CD4-positive, alpha-beta T cell treated with Interleukin-15 for 1 hour (primary cell): ENCODE results near the gene KIAA1217.

Source experiments
- DNase-seq: peaks from one replicate; pipeline ENCODE4 v3.0.0-alpha.2; 2020

KIAA1217 gene

GRCh38 chr10:24208661-24209431, at the start of gene KIAA1217:
Gene KIAA1217, plus strand, starts transcription at chr10:24209138. Its CDS starts 56 bp downstream, at chr10:24209194.
- no peak for DNase-seq

- no peak for DNase-seq
These were observed 46.5 kb upstream of the KIAA1217 start for GRCh38 chr10:24162206-24162985.

GRCh38 chr10:24163485-24163884, 45.5 kb upstream of the KIAA1217 start:
- no peak for DNase-seq

GRCh38 chr10:24168258-24169170, 40.4 kb upstream of the KIAA1217 start:
- no peak for DNase-seq

GRCh38 chr10:24170199-24170598, 38.7 kb upstream of the KIAA1217 start:
- no peak for DNase-seq

GRCh38 chr10:24172909-24173308, 36.0 kb upstream of the KIAA1217 start:
- no peak for DNase-seq

- DNase-seq, result no peak
These were observed 34.9 kb upstream of the KIAA1217 start for GRCh38 chr10:24174014-24174413.

- no peak for DNase-seq
These were observed 32.3 kb upstream of the KIAA1217 start for GRCh38 chr10:24176658-24177057.

- no peak for DNase-seq
These were observed 31.3 kb upstream of the KIAA1217 start for GRCh38 chr10:24177636-24178035.

GRCh38 chr10:24180891-24181290, 28.0 kb upstream of the KIAA1217 start:
- DNase-seq, result no peak

GRCh38 chr10:24184455-24184854, 24.5 kb upstream of the KIAA1217 start:
- DNase-seq, result no peak

- DNase-seq, result no peak
These were observed 15.6 kb upstream of the KIAA1217 start for GRCh38 chr10:24193330-24193729.

GRCh38 chr10:24197263-24197662, 11.7 kb upstream of the KIAA1217 start:
- DNase-seq, result no peak

GRCh38 chr10:24201503-24202180, 7.3 kb upstream of the KIAA1217 start:
- DNase-seq, result no peak

GRCh38 chr10:24202181-24202570, 6.8 kb upstream of the KIAA1217 start:
- DNase-seq, result no peak

GRCh38 chr10:24205821-24206220, 3.1 kb upstream of the KIAA1217 start:
- DNase-seq, result no peak

GRCh38 chr10:24206334-24206733, 2.6 kb upstream of the KIAA1217 start:
- no peak for DNase-seq

- DNase-seq, result no peak
These were observed 2.0 kb upstream of the KIAA1217 start for GRCh38 chr10:24206926-24207325.

GRCh38 chr10:24207341-24207740, 1.6 kb upstream of the KIAA1217 start:
- DNase-seq, result no peak

GRCh38 chr10:24207781-24208611, 942 bp upstream of the KIAA1217 start:
- no peak for DNase-seq

- DNase-seq, result no peak
These were observed 464 bp downstream of the KIAA1217 start for GRCh38 chr10:24209432-24209771.
